ENCODE data around the gene XCL1. TPM values are rescaled to one million over a fixed set of nuclear protein-coding genes. Genes with fewer than 3 reads are reported as not detected.

XCL1 gene
- total and polyA plus RNA-seq, 2 of the 13 experiments (the other 11 are each of a cell fraction or from before 2014, with no cell fraction given), result 2.5 to 7.6 TPM

- TF ChIP-seq ZHX2 (IDR thresholded peaks at IDR 0.05; ENCODE audit: low read depth) (no peak), ZHX2 (CRISPR knock-in tag; IDR thresholded peaks at IDR 0.05; ENCODE audit: borderline replicate concordance) (no peak), MEIS1 (CRISPR knock-in tag; IDR thresholded peaks at IDR 0.05; ENCODE audit: borderline replicate concordance) (no peak), NPAS2 (CRISPR knock-in tag; IDR thresholded peaks at IDR 0.05; ENCODE audit: borderline replicate concordance) (no peak), RERE (CRISPR knock-in tag; IDR thresholded peaks at IDR 0.05; ENCODE audit: low read depth) (peak; percentile 67; the same call in 1 of the 2 replicates), TCF7L2 (IDR thresholded peaks at IDR 0.05; ENCODE audit: low read depth, low read length) (no peak), ZNF431 (CRISPR knock-in tag; IDR thresholded peaks at IDR 0.05; ENCODE audit: borderline replicate concordance, low read depth) (no peak), ATF7-NPFF (CRISPR knock-in tag; IDR thresholded peaks at IDR 0.05; ENCODE audit: low read depth) (no peak), ZNF17 (CRISPR knock-in tag; IDR thresholded peaks at IDR 0.05) (no peak), ZBTB49 (CRISPR knock-in tag; IDR thresholded peaks at IDR 0.05; ENCODE audit: borderline replicate concordance) (no peak), ARID5B (CRISPR knock-in tag; IDR thresholded peaks at IDR 0.05) (peak; percentile 95)
Observed at GRCh38 chr1:168551688-168552087, 24.7 kb upstream of the XCL1 start (continued).
